HG03060 (cell line): Measurements from ENCODE around the gene TUBA8.

ENCODE experiments used
- ATAC-seq: cut with Tn5 transposase; IDR thresholded peaks from one replicate; pipeline ENCODE4 v1.9.1; 2021; ENCODE audit warnings: low read depth, moderate number of reproducible peaks; ENCODE audit not compliant: unreplicated experiment

The TUBA8 gene

GRCh38 chr22:18077087-18077638 is 33.4 kb upstream of the TUBA8 start:
- ATAC-seq = no peak

- peak; percentile 66 for ATAC-seq
Observed at GRCh38 chr22:18077639-18078328, 32.8 kb upstream of the TUBA8 start, which contains the start of gene PEX26. Gene PEX26 (plus strand): TSS chr22:18077990. CDS start chr22:18078377, 387 bp downstream.

GRCh38 chr22:18078329-18079041 is 32.1 kb upstream of the TUBA8 start:
- no peak for ATAC-seq

- no peak for ATAC-seq
Observed at GRCh38 chr22:18079706-18080233, 30.8 kb upstream of the TUBA8 start.

GRCh38 chr22:18081416-18081815 is 29.2 kb upstream of the TUBA8 start:
- ATAC-seq = no peak

- no peak for ATAC-seq
Observed at GRCh38 chr22:18082467-18082866, 28.1 kb upstream of the TUBA8 start.

- no peak for ATAC-seq
Observed at GRCh38 chr22:18083406-18083805, 27.2 kb upstream of the TUBA8 start.

GRCh38 chr22:18085188-18085587 is 25.4 kb upstream of the TUBA8 start:
- ATAC-seq = no peak

- ATAC-seq = no peak
Observed at GRCh38 chr22:18087350-18087855, 23.2 kb upstream of the TUBA8 start.

GRCh38 chr22:18088825-18089568 is 21.6 kb upstream of the TUBA8 start:
- ATAC-seq = no peak

- ATAC-seq = no peak
Observed at GRCh38 chr22:18090286-18090685, 20.3 kb upstream of the TUBA8 start.

GRCh38 chr22:18091478-18091877 is 19.1 kb upstream of the TUBA8 start:
- no peak for ATAC-seq

GRCh38 chr22:18091916-18092526 is 18.6 kb upstream of the TUBA8 start:
- no peak for ATAC-seq

GRCh38 chr22:18093661-18094060 is 16.9 kb upstream of the TUBA8 start:
- no peak for ATAC-seq

GRCh38 chr22:18095101-18095805 is 15.4 kb upstream of the TUBA8 start:
- ATAC-seq = no peak

GRCh38 chr22:18096823-18097222 is 13.8 kb upstream of the TUBA8 start:
- ATAC-seq = no peak

- no peak for ATAC-seq
Observed at GRCh38 chr22:18100781-18101180, 9.8 kb upstream of the TUBA8 start.

- ATAC-seq = no peak
Observed at GRCh38 chr22:18101536-18101935, 9.1 kb upstream of the TUBA8 start.

- ATAC-seq = no peak
Observed at GRCh38 chr22:18103527-18104269, 6.9 kb upstream of the TUBA8 start.
